Astrocyte of the cerebellum (primary cell): ENCODE measurements around the gene CDH15.
A peak's percentile ranks its signal among the peaks of the same experiment; 100 is the strongest.

Experiments used
- DNase-seq: peaks from one replicate; pipeline ENCODE4 v3.0.0-alpha.2; 2011; ENCODE audit warnings: low read depth
- H3K4me3 ChIP-seq: 2 replicates; pipeline ENCODE4 v1.5.1; 2011; ENCODE audit warnings: mild to moderate bottlenecking, low read depth, low read length, moderate library complexity
- CTCF ChIP-seq: IDR thresholded peaks from 2 replicates; pipeline ENCODE4 v1.5.1; 2012; ENCODE audit warnings: low read length, low read depth, moderate library complexity, mild to moderate bottlenecking; ENCODE audit errors: missing control alignments
- in situ Hi-C: cut with HindIII; loops from 2 replicates; pipeline ENCODE4 v1.10.0; 2017; ENCODE audit warnings: low sequenced_read_pairs

Gene CDH15

GRCh38 chr16:89224665-89225064 lies 53.1 kb downstream of the CDH15 start:
- no peak for TF ChIP-seq CTCF
- no peak for DNase-seq
- in situ Hi-C loops: loop anchor here (25.0 kb wide), 1 partner anchor 262 kb away; no protein-coding TSS in a partner anchor
- H3K4me3 ChIP-seq: no peak overlapping the region

- no peak overlapping the region for H3K4me3 ChIP-seq
- TF ChIP-seq CTCF: no peak
- in situ Hi-C loops: no loop called here
- DNase-seq: no peak
Measured at GRCh38 chr16:89230255-89230654, 58.7 kb downstream of the CDH15 start.

GRCh38 chr16:89232107-89232506 lies 60.6 kb downstream of the CDH15 start:
- no peak for TF ChIP-seq CTCF
- DNase-seq: no peak
- no peak overlapping the region for H3K4me3 ChIP-seq
- in situ Hi-C loops: no loop called here

GRCh38 chr16:89233678-89234490 lies 62.3 kb downstream of the CDH15 start:
- in situ Hi-C loops: no loop called here
- no peak for TF ChIP-seq CTCF
- no peak overlapping the region for H3K4me3 ChIP-seq
- DNase-seq: no peak

GRCh38 chr16:89237733-89238132 lies 66.2 kb downstream of the CDH15 start:
- in situ Hi-C loops: no loop called here
- H3K4me3 ChIP-seq: no peak overlapping the region
- no peak for DNase-seq
- no peak for TF ChIP-seq CTCF

GRCh38 chr16:89241187-89242007 lies 69.8 kb downstream of the CDH15 start:
- peak; percentile 48 for DNase-seq
- in situ Hi-C loops: no loop called here
- TF ChIP-seq CTCF: no peak
- H3K4me3 ChIP-seq: peak overlapping the region; percentile 88
